Ishikawa (cell line): ENCODE measurements around the gene KRT82.

ENCODE experiments used
- CEBPB ChIP-seq: IDR thresholded peaks from 2 replicates; pipeline ENCODE4 v1.6.1; 2012
- CREB1 ChIP-seq: IDR thresholded peaks from 2 replicates; pipeline ENCODE4 v1.6.1; 2012; ENCODE audit warnings: low read depth
- EGR1 ChIP-seq: IDR thresholded peaks from 2 replicates; pipeline ENCODE4 v1.6.1; 2012
- EP300 ChIP-seq: IDR thresholded peaks from 2 replicates; pipeline ENCODE4 v1.6.1; 2012; ENCODE audit warnings: borderline replicate concordance
- FOXM1 ChIP-seq: IDR thresholded peaks from 2 replicates; pipeline ENCODE4 v1.6.1; 2012; ENCODE audit warnings: low read depth, borderline replicate concordance
- MAX ChIP-seq: IDR thresholded peaks from 2 replicates; pipeline ENCODE4 v1.6.1; 2012
- NFIC ChIP-seq: IDR thresholded peaks from 2 replicates; pipeline ENCODE4 v1.6.1; 2012
- RAD21 ChIP-seq: IDR thresholded peaks from 2 replicates; pipeline ENCODE4 v1.6.1; 2012; ENCODE audit warnings: low read depth
- TAF1 ChIP-seq: IDR thresholded peaks from 2 replicates; pipeline ENCODE4 v1.6.1; 2012; ENCODE audit warnings: low read depth, mild to moderate bottlenecking
- TCF12 ChIP-seq: IDR thresholded peaks from 2 replicates; pipeline ENCODE4 v1.6.1; 2012; ENCODE audit warnings: low read depth
- TEAD4 ChIP-seq: IDR thresholded peaks from 2 replicates; pipeline ENCODE4 v1.6.1; 2012
- YY1 ChIP-seq: IDR thresholded peaks from 2 replicates; pipeline ENCODE4 v1.6.1; 2012; ENCODE audit warnings: low read depth
- ZBTB7A ChIP-seq: IDR thresholded peaks from 2 replicates; pipeline ENCODE4 v1.6.1; 2012; ENCODE audit warnings: low read depth
- TF ChIP-seq, protein P1 (sequence below): IDR thresholded peaks from 2 replicates; pipeline ENCODE4 v1.6.1; 2012
- TF ChIP-seq, protein P2 (sequence below): IDR thresholded peaks from 2 replicates; pipeline ENCODE4 v1.6.1; 2012; ENCODE audit warnings: low read depth, mild to moderate bottlenecking

Gene KRT82

GRCh38 chr12:52405922-52406385 lies at the start of gene KRT82:
Gene KRT82, minus strand, starts transcription at chr12:52406335. Its CDS starts 58 bp downstream, at chr12:52406277.
- no peak for TF ChIP-seq EGR1
- TF ChIP-seq TCF12: no peak
- no peak for TF ChIP-seq TEAD4
- no peak for TF ChIP-seq MAX
- TF ChIP-seq RAD21: no peak
- no peak for TF ChIP-seq YY1
- TF ChIP-seq, protein P1, sequence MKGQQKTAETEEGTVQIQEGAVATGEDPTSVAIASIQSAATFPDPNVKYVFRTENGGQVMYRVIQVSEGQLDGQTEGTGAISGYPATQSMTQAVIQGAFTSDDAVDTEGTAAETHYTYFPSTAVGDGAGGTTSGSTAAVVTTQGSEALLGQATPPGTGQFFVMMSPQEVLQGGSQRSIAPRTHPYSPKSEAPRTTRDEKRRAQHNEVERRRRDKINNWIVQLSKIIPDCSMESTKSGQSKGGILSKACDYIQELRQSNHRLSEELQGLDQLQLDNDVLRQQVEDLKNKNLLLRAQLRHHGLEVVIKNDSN: no peak
- no peak for TF ChIP-seq EP300

- TF ChIP-seq NFIC (no peak), RAD21 (no peak), TEAD4 (no peak), CEBPB (peak; percentile 81), TCF12 (no peak)
These were observed 49.7 kb upstream of the KRT82 start for GRCh38 chr12:52455821-52456220.

DNA sequence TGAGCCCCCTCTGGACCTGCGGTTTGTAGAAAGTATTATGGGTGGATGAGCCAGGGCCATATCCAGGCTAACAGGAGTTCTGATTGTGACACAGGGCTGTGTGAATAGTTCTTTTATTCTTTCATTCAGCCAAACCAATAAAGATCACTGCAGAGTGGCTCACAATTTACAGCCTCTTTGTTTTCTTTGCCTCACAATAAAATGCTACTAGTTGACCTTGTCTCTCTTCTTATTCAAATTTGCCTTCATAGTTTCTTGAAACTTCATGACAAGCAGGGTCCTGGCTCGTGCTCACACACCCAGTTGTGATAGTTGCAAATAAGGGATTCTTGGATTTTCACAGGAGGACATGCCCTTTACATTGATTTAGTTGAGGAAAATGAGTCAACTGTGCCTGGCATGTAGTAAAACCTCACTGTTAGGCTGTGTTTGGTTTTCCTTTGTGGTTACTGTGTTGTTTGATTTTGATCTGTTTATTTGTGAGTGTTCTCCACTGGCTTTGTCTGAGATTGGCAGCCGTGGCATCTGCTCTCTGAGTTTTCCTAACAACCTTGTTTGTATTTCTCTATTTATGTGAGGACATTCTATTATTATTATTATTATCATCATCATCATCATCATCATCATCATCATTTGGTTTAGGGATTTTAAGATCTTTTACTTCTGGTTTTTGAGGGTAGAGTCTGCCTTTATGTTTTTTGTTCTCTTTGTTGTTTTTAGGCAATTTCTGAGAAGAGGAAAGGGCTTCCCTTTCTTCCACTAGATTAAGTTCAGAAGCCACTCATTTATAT lies 48.5 kb upstream of the KRT82 start:
- TF ChIP-seq TEAD4: no peak
- no peak for TF ChIP-seq TCF12
- no peak for TF ChIP-seq EP300
- no peak for TF ChIP-seq TAF1
- TF ChIP-seq FOXM1: no peak
- TF ChIP-seq CREB1: no peak
- no peak for TF ChIP-seq YY1
- TF ChIP-seq ZBTB7A: no peak
- TF ChIP-seq, protein P1: no peak
- TF ChIP-seq, protein P2, sequence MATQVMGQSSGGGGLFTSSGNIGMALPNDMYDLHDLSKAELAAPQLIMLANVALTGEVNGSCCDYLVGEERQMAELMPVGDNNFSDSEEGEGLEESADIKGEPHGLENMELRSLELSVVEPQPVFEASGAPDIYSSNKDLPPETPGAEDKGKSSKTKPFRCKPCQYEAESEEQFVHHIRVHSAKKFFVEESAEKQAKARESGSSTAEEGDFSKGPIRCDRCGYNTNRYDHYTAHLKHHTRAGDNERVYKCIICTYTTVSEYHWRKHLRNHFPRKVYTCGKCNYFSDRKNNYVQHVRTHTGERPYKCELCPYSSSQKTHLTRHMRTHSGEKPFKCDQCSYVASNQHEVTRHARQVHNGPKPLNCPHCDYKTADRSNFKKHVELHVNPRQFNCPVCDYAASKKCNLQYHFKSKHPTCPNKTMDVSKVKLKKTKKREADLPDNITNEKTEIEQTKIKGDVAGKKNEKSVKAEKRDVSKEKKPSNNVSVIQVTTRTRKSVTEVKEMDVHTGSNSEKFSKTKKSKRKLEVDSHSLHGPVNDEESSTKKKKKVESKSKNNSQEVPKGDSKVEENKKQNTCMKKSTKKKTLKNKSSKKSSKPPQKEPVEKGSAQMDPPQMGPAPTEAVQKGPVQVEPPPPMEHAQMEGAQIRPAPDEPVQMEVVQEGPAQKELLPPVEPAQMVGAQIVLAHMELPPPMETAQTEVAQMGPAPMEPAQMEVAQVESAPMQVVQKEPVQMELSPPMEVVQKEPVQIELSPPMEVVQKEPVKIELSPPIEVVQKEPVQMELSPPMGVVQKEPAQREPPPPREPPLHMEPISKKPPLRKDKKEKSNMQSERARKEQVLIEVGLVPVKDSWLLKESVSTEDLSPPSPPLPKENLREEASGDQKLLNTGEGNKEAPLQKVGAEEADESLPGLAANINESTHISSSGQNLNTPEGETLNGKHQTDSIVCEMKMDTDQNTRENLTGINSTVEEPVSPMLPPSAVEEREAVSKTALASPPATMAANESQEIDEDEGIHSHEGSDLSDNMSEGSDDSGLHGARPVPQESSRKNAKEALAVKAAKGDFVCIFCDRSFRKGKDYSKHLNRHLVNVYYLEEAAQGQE: no peak
- no peak for TF ChIP-seq MAX
- no peak for TF ChIP-seq RAD21
- TF ChIP-seq EGR1: no peak
- no peak for TF ChIP-seq CEBPB
- no peak for TF ChIP-seq NFIC

- TF ChIP-seq, protein P1: no peak
- TF ChIP-seq MAX: no peak
- TF ChIP-seq CREB1: no peak
- TF ChIP-seq RAD21: no peak
- TF ChIP-seq ZBTB7A: no peak
- TF ChIP-seq TEAD4: no peak
- TF ChIP-seq FOXM1: no peak
- no peak for TF ChIP-seq NFIC
- TF ChIP-seq TAF1: no peak
- no peak for TF ChIP-seq EGR1
- TF ChIP-seq, protein P2: no peak
- no peak for TF ChIP-seq EP300
- no peak for TF ChIP-seq CEBPB
- no peak for TF ChIP-seq YY1
- TF ChIP-seq TCF12: no peak
These were observed 46.0 kb upstream of the KRT82 start, which contains the start of gene KRT6B for GRCh38 chr12:52452101-52452500. Gene KRT6B, minus strand, starts transcription at chr12:52452146. Its CDS starts 68 bp downstream, at chr12:52452078.

- TF ChIP-seq TCF12: no peak
- TF ChIP-seq ZBTB7A: no peak
- TF ChIP-seq EP300: no peak
- TF ChIP-seq TAF1: no peak
- TF ChIP-seq EGR1: no peak
- no peak for TF ChIP-seq TEAD4
- no peak for TF ChIP-seq RAD21
- TF ChIP-seq MAX: no peak
- no peak for TF ChIP-seq YY1
- TF ChIP-seq NFIC: no peak
- no peak for TF ChIP-seq CEBPB
- TF ChIP-seq, protein P1: no peak
- no peak for TF ChIP-seq CREB1
- no peak for TF ChIP-seq FOXM1
- TF ChIP-seq, protein P2: no peak
These were observed 42.1 kb upstream of the KRT82 start for GRCh38 chr12:52448228-52448627.
